WTC11 (cell line): ENCODE measurements around the gene RFTN1. TPM values are rescaled to one million over a fixed set of nuclear protein-coding genes. Genes with fewer than 3 reads are reported as not detected.

Experiments
- ATAC-seq: fragments of 200-7000 bp; cut with Tn5 transposase; 2 replicates; pipeline ENCODE4 v1.10.0; 2021; ENCODE audit warnings: mild to moderate bottlenecking, moderate library complexity
- CTCF ChIA-PET: fragments of 300-600 bp; sonication (Branson Sonifier 250); formaldehyde crosslinking; loops from one replicate; lab custom pipeline; 2021; ENCODE audit warnings: antibody characterized with exemption; lab: Charles Lee
- POLR2A ChIA-PET: fragments of 350-600 bp; sonication (Branson Sonifier 250); formaldehyde crosslinking; loops from one replicate; lab custom pipeline; 2021; ENCODE audit warnings: antibody characterized with exemption; lab: Charles Lee
- DNase-seq: peaks from one replicate; pipeline ENCODE4 v3.0.0; 2021; ENCODE audit warnings: low spot score
- H3K27ac Mint-ChIP-seq: 2 replicates; pipeline ENCODE4 v1.8.0; 2021; ENCODE audit warnings: mixed read lengths
- H3K27me3 Mint-ChIP-seq: 2 replicates; pipeline ENCODE4 v1.8.0; 2021; ENCODE audit warnings: low read depth, mild to moderate bottlenecking, moderate library complexity, mixed read lengths
- H3K36me3 Mint-ChIP-seq: 2 replicates; pipeline ENCODE4 v1.8.0; 2021; ENCODE audit warnings: mixed read lengths
- H3K4me1 Mint-ChIP-seq: 2 replicates; pipeline ENCODE4 v1.8.0; 2022; ENCODE audit warnings: mixed read lengths
- H3K4me3 Mint-ChIP-seq: 2 replicates; pipeline ENCODE4 v1.8.0; 2021; ENCODE audit warnings: mild to moderate bottlenecking, moderate library complexity, mixed read lengths
- H3K9me3 Mint-ChIP-seq: 2 replicates; pipeline ENCODE4 v1.8.0; 2021; ENCODE audit warnings: mixed read lengths
- CBFB ChIP-seq: sonication (generic); formaldehyde crosslinking; IDR thresholded peaks from 2 replicates; pipeline ENCODE4 v1.8.1; 2022; ENCODE audit warnings: mild to moderate bottlenecking, low read depth, missing genetic modification reagents
- CREB1 ChIP-seq: sonication (generic); formaldehyde crosslinking; IDR thresholded peaks from 2 replicates; pipeline ENCODE4 v1.8.0; 2023; ENCODE audit warnings: mild to moderate bottlenecking, missing genetic modification reagents
- ETV6 ChIP-seq: sonication (generic); formaldehyde crosslinking; IDR thresholded peaks from 2 replicates; pipeline ENCODE4 v1.8.1; 2022; ENCODE audit warnings: mild to moderate bottlenecking, missing genetic modification reagents
- FOXJ3 ChIP-seq: sonication (generic); formaldehyde crosslinking; IDR thresholded peaks from 2 replicates; pipeline ENCODE4 v1.9.0; 2021; ENCODE audit warnings: missing genetic modification reagents, mild to moderate bottlenecking, borderline replicate concordance
- FOXK1 ChIP-seq: sonication (generic); formaldehyde crosslinking; IDR thresholded peaks from 2 replicates; pipeline ENCODE4 v1.8.0; 2022; ENCODE audit warnings: mild to moderate bottlenecking, moderate library complexity, missing genetic modification reagents
- FOXP1 ChIP-seq: sonication (generic); formaldehyde crosslinking; IDR thresholded peaks from 2 replicates; pipeline ENCODE4 v1.8.0; 2022; ENCODE audit warnings: missing genetic modification reagents, mild to moderate bottlenecking, moderate library complexity, borderline replicate concordance
- GABPB1 ChIP-seq: sonication (generic); formaldehyde crosslinking; IDR thresholded peaks from 2 replicates; pipeline ENCODE4 v1.8.1; 2023; ENCODE audit warnings: mild to moderate bottlenecking, missing genetic modification reagents
- GTF2I ChIP-seq: fragments of 250-450 bp; sonication (Bioruptor Pico); conservative IDR thresholded peaks from 2 replicates; pipeline ENCODE4 v1.4.0; 2021; ENCODE audit warnings: mild to moderate bottlenecking
- IRF2 ChIP-seq: sonication (generic); formaldehyde crosslinking; IDR thresholded peaks from 2 replicates; pipeline ENCODE4 v1.8.0; 2022; ENCODE audit warnings: low read depth, missing genetic modification reagents, borderline replicate concordance
- NFYB ChIP-seq: sonication (generic); formaldehyde crosslinking; conservative IDR thresholded peaks from 2 replicates; pipeline ENCODE4 v1.8.0; 2022; ENCODE audit warnings: low read depth, missing genetic modification reagents
- NR2C2 ChIP-seq: sonication (generic); formaldehyde crosslinking; IDR thresholded peaks from 2 replicates; pipeline ENCODE4 v1.8.0; 2022; ENCODE audit warnings: mild to moderate bottlenecking, missing genetic modification reagents
- SMAD3 ChIP-seq: sonication (generic); formaldehyde crosslinking; IDR thresholded peaks from 2 replicates; pipeline ENCODE4 v1.8.0; 2022; ENCODE audit warnings: missing genetic modification reagents, mild to moderate bottlenecking, borderline replicate concordance
- ZNF121 ChIP-seq: sonication (generic); formaldehyde crosslinking; IDR thresholded peaks from 2 replicates; pipeline ENCODE4 v1.8.0; 2023; ENCODE audit warnings: missing genetic modification reagents
- ZNF671 ChIP-seq: fragments of 250-450 bp; sonication (Bioruptor Pico); IDR thresholded peaks from 2 replicates; pipeline ENCODE4 v1.8.0; 2021; ENCODE audit warnings: mild to moderate bottlenecking
- total RNA-seq: library from RNA; stranded (reverse); gene quantifications from 3 replicates; pipeline ENCODE4 v1.2.3, GENCODE V29; 2021
- TF ChIP-seq, protein P1 (sequence below): sonication (generic); formaldehyde crosslinking; IDR thresholded peaks from 2 replicates; pipeline ENCODE4 v1.8.1; 2023; ENCODE audit warnings: mild to moderate bottlenecking, missing genetic modification reagents, moderate library complexity
- TF ChIP-seq, protein P2 (sequence below): sonication (generic); formaldehyde crosslinking; IDR thresholded peaks from 2 replicates; pipeline ENCODE4 v1.8.1; 2022; ENCODE audit warnings: mild to moderate bottlenecking, missing genetic modification reagents, moderate library complexity, borderline replicate concordance
- TF ChIP-seq, protein P3 (sequence below): fragments of 250-450 bp; sonication (Bioruptor Pico); IDR thresholded peaks from 2 replicates; pipeline ENCODE4 v2.1.2; 2022; ENCODE audit warnings: mild to moderate bottlenecking, moderate library complexity
- TF ChIP-seq, protein P4 (sequence below): sonication (generic); formaldehyde crosslinking; IDR thresholded peaks from 2 replicates; pipeline ENCODE4 v1.8.1; 2022; ENCODE audit warnings: low read depth, mild to moderate bottlenecking, moderate library complexity, missing genetic modification reagents, borderline replicate concordance
- TF ChIP-seq, protein P5 (sequence below): fragments of 250-450 bp; sonication (Bioruptor Pico); IDR thresholded peaks from 2 replicates; pipeline ENCODE4 v1.9.0; 2021; ENCODE audit warnings: mild to moderate bottlenecking
- TF ChIP-seq, protein P6 (sequence below): sonication (generic); formaldehyde crosslinking; conservative IDR thresholded peaks from 2 replicates; pipeline ENCODE4 v1.8.1; 2022; ENCODE audit warnings: mild to moderate bottlenecking, missing genetic modification reagents
- TF ChIP-seq, protein P7 (sequence below): sonication (generic); formaldehyde crosslinking; IDR thresholded peaks from 2 replicates; pipeline ENCODE4 v1.8.1; 2022; ENCODE audit warnings: missing genetic modification reagents, borderline replicate concordance
- TF ChIP-seq, protein P8 (sequence below): fragments of 250-450 bp; sonication (Bioruptor Pico); IDR thresholded peaks from 2 replicates; pipeline ENCODE4 v1.9.0; 2021; ENCODE audit warnings: moderate library complexity, mild to moderate bottlenecking, inconsistent platforms, borderline replicate concordance

The RFTN1 gene
- total RNA-seq, 1 experiment from 2014 or later = 3.8 TPM

DNA sequence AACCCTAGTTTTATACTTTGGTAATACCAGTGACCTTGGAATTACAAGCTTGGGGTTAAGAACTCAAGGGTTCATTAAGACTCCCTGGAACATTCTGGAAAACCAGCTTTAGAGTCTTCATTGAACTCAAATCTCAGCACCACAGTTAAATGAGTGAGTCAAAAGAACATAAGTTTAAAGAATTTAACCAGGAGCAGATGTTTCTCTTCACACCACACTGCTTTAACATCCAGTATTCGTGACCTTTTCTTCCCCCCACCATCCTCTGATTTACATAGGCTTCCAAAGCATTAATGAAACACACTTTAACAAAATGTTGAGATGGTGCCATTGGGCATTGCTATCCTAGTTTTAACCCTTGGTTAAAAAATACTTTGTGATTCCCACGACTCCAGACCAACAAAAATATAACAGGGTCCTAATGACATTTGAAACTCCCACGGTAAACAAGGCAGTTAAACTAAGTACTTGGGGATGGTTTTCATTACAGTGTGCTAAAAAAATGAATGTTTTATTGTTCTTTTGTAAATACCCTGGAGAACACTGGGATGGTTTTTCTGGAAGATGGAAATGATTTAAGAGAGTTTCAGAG is 124.6 kb downstream of the RFTN1 start:
- no peaks in the 10 kb centered on the region for H3K27me3 Mint-ChIP-seq
- H3K9me3 Mint-ChIP-seq = no peaks in the 10 kb centered on the region
- no peak for ATAC-seq
- POLR2A ChIA-PET = no interaction called here
- CTCF ChIA-PET = no interaction called here
- H3K4me1 Mint-ChIP-seq = peaks cover 13% of the 10 kb centered on the region
- no peak for DNase-seq
- no peak for TF ChIP-seq SMAD3 (CRISPR knock-in tag)
- TF ChIP-seq, protein P1, sequence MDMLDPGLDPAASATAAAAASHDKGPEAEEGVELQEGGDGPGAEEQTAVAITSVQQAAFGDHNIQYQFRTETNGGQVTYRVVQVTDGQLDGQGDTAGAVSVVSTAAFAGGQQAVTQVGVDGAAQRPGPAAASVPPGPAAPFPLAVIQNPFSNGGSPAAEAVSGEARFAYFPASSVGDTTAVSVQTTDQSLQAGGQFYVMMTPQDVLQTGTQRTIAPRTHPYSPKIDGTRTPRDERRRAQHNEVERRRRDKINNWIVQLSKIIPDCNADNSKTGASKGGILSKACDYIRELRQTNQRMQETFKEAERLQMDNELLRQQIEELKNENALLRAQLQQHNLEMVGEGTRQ (CRISPR knock-in tag) = no peak
- no peak for TF ChIP-seq GTF2I
- TF ChIP-seq, all 79 proteins: peak for 0
- H3K27ac Mint-ChIP-seq = no peak overlapping the region
- H3K36me3 Mint-ChIP-seq = no peaks in the 10 kb centered on the region
- H3K4me3 Mint-ChIP-seq = no peak overlapping the region

DNA sequence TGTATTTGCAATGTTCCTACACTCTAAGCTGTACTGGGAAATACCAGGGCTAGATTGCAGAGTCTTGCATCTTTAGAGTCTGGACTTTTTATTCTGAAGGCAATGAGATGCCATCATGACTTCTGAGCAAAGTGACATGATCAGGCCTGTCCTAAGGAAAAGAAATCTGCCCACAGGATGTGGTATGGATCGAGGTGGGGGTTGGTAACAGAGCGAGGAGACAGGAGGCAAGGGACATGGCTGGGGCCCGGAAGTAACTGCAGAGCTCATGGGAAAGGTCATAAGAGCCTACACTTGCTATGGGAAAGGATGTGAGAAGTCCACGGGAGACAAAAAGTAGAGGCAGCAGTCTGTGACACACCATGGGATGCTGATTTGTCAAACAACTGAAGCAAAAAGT is 126.9 kb downstream of the RFTN1 start:
- peaks cover 13% of the 10 kb centered on the region for H3K4me1 Mint-ChIP-seq
- no peaks in the 10 kb centered on the region for H3K9me3 Mint-ChIP-seq
- H3K4me3 Mint-ChIP-seq = no peak overlapping the region
- CTCF ChIA-PET = interaction anchor here (1.0 to 1.2 kb wide), 4 partner anchors 9 to 30 kb away, joined by 3 to 5 read pairs (median 3); no protein-coding TSS in a partner anchor
- ATAC-seq (no peak), DNase-seq (no peak)
- POLR2A ChIA-PET = no interaction called here
- no peak overlapping the region for H3K27ac Mint-ChIP-seq
- H3K27me3 Mint-ChIP-seq = peaks cover 3% of the 10 kb centered on the region; the same call in 1 of the 2 replicates
- no peak for TF ChIP-seq NR2C2 (CRISPR knock-in tag)
- TF ChIP-seq FOXK1 = no peak
- no peak for TF ChIP-seq FOXJ3
- TF ChIP-seq, protein P2, sequence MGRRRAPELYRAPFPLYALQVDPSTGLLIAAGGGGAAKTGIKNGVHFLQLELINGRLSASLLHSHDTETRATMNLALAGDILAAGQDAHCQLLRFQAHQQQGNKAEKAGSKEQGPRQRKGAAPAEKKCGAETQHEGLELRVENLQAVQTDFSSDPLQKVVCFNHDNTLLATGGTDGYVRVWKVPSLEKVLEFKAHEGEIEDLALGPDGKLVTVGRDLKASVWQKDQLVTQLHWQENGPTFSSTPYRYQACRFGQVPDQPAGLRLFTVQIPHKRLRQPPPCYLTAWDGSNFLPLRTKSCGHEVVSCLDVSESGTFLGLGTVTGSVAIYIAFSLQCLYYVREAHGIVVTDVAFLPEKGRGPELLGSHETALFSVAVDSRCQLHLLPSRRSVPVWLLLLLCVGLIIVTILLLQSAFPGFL (CRISPR knock-in tag) = no peak
- no peak for TF ChIP-seq IRF2
- TF ChIP-seq, protein P3, sequence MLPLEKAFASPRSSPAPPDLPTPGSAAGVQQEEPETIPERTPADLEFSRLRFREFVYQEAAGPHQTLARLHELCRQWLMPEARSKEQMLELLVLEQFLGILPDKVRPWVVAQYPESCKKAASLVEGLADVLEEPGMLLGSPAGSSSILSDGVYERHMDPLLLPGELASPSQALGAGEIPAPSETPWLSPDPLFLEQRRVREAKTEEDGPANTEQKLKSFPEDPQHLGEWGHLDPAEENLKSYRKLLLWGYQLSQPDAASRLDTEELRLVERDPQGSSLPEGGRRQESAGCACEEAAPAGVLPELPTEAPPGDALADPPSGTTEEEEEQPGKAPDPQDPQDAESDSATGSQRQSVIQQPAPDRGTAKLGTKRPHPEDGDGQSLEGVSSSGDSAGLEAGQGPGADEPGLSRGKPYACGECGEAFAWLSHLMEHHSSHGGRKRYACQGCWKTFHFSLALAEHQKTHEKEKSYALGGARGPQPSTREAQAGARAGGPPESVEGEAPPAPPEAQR (CRISPR knock-in tag) = no peak
- TF ChIP-seq ZNF121 (CRISPR knock-in tag) = no peak
- TF ChIP-seq, protein P4, sequence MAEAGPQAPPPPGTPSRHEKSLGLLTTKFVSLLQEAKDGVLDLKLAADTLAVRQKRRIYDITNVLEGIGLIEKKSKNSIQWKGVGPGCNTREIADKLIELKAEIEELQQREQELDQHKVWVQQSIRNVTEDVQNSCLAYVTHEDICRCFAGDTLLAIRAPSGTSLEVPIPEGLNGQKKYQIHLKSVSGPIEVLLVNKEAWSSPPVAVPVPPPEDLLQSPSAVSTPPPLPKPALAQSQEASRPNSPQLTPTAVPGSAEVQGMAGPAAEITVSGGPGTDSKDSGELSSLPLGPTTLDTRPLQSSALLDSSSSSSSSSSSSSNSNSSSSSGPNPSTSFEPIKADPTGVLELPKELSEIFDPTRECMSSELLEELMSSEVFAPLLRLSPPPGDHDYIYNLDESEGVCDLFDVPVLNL (CRISPR knock-in tag) = no peak
- TF ChIP-seq ZNF671 (CRISPR knock-in tag) = no peak
- no peak for TF ChIP-seq ETV6 (CRISPR knock-in tag)
- TF ChIP-seq SMAD3 (CRISPR knock-in tag) = no peak
- TF ChIP-seq CREB1 (CRISPR knock-in tag) = no peak
- H3K36me3 Mint-ChIP-seq = no peaks in the 10 kb centered on the region

DNA sequence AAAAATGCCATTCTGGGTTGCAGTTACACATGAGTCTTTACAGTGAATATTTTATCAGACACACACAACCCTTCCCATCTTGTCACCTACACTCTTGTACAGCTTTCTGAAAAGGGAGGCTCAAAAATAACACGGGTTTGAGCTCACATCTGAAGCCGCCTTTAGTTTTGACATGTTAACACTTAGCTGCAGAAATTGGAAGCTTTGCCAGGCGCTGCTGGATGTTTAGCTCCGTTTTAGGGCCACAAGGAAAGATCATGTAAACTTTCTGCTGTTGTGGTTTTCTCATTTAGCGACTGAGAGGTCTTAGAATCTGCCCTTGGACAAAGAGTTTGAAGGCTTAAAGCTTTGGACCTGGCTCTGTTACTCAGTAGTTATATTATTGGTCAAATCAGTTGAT is 128.3 kb downstream of the RFTN1 start:
- H3K9me3 Mint-ChIP-seq = no peaks in the 10 kb centered on the region
- no peak overlapping the region for H3K4me3 Mint-ChIP-seq
- peaks cover 3% of the 10 kb centered on the region; the same call in 1 of the 2 replicates for H3K27me3 Mint-ChIP-seq
- no peak overlapping the region for H3K27ac Mint-ChIP-seq
- no peaks in the 10 kb centered on the region for H3K36me3 Mint-ChIP-seq
- DNase-seq (no peak), ATAC-seq (no peak)
- ChIA-PET CTCF (no interaction called here), POLR2A (no interaction called here)
- H3K4me1 Mint-ChIP-seq = peaks cover 13% of the 10 kb centered on the region
- TF ChIP-seq, protein P5, sequence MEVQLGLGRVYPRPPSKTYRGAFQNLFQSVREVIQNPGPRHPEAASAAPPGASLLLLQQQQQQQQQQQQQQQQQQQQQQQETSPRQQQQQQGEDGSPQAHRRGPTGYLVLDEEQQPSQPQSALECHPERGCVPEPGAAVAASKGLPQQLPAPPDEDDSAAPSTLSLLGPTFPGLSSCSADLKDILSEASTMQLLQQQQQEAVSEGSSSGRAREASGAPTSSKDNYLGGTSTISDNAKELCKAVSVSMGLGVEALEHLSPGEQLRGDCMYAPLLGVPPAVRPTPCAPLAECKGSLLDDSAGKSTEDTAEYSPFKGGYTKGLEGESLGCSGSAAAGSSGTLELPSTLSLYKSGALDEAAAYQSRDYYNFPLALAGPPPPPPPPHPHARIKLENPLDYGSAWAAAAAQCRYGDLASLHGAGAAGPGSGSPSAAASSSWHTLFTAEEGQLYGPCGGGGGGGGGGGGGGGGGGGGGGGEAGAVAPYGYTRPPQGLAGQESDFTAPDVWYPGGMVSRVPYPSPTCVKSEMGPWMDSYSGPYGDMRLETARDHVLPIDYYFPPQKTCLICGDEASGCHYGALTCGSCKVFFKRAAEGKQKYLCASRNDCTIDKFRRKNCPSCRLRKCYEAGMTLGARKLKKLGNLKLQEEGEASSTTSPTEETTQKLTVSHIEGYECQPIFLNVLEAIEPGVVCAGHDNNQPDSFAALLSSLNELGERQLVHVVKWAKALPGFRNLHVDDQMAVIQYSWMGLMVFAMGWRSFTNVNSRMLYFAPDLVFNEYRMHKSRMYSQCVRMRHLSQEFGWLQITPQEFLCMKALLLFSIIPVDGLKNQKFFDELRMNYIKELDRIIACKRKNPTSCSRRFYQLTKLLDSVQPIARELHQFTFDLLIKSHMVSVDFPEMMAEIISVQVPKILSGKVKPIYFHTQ (CRISPR knock-in tag) = no peak
- TF ChIP-seq CBFB (no peak), GABPB1 (CRISPR knock-in tag) (no peak), FOXJ3 (no peak), NFYB (no peak), FOXP1 (no peak)
- TF ChIP-seq, protein P6, sequence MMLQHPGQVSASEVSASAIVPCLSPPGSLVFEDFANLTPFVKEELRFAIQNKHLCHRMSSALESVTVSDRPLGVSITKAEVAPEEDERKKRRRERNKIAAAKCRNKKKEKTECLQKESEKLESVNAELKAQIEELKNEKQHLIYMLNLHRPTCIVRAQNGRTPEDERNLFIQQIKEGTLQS = no peak
- TF ChIP-seq, protein P7, sequence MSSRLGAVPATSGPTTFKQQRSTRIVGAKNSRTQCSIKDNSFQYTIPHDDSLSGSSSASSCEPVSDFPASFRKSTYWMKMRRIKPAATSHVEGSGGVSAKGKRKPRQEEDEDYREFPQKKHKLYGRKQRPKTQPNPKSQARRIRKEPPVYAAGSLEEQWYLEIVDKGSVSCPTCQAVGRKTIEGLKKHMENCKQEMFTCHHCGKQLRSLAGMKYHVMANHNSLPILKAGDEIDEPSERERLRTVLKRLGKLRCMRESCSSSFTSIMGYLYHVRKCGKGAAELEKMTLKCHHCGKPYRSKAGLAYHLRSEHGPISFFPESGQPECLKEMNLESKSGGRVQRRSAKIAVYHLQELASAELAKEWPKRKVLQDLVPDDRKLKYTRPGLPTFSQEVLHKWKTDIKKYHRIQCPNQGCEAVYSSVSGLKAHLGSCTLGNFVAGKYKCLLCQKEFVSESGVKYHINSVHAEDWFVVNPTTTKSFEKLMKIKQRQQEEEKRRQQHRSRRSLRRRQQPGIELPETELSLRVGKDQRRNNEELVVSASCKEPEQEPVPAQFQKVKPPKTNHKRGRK = no peak
- TF ChIP-seq, protein P8, sequence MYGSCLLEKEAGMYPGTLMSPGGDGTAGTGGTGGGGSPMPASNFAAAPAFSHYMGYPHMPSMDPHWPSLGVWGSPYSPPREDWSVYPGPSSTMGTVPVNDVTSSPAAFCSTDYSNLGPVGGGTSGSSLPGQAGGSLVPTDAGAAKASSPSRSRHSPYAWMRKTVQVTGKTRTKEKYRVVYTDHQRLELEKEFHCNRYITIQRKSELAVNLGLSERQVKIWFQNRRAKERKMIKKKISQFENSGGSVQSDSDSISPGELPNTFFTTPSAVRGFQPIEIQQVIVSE (CRISPR knock-in tag) = no peak
